Stimulated activated CD8-positive, alpha-beta memory T cell treated with anti-CD3 and anti-CD28 coated beads, Interleukin-7, amount 100 ng/mL, for 1 hour (primary cell): Measurements from ENCODE around the gene TFF2.

Experiments
- DNase-seq, 2 donors: peaks; one replicate each; pipeline ENCODE4 v3.0.0-alpha.2; 2020; ENCODE audit warnings: low read depth in 2 of 2

Gene TFF2

DNA sequence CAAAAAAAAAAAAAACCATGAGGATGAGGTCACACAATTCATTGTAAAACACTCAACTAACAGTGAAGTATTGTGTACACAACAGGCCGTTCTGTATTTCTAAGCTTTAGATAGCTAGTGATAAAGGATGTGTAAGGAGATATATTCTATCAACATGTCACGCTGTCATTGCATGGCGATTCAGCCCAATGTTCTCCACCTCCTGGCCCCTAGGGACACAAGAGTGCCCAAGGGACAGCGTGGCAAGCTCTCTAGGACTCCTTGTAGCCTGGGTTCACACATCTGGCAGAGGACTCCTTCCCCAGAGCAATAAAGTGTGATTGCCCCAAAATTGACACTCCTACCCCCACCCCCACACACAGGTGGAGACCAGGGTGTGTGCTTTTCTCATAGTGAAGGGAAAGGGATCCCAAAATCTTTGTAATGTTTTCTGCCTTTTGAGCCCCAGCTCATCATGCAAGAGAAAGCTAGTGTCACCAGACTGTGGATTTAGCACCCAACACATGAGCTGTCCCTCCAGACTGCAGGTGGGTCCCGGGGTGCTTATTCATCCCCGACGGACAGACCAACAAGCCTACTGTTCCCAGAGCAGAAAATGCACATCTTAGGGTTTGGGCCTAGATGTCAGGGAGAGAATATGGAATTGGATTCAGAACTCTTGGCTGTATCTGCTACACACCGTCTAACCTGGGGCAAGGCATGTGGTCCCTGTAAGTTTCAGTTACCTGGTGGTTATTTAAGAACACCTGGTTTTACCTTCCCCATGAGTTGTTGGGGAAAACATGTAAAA, 33.6 kb upstream of the TFF2 start:
- no peak for DNase-seq

DNA sequence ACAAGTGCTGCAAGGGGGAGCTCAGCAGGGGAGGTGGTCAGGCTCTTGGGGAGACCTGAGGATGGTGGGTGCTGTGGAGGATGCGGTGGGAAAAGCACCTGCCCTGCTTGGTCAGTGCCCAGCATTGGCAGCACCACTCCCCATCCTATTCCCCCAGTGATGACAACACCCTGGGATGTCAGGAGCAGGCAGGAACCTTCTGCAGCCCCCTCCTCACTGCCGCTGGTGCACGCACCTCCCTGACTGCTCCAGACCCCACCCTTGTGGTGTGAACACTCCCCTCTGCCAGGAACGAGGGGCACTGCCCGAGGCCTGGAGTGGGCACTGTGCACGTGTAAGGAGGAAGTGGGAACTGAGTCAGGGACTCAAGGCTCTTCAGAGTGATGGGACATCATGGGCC, 32.5 kb upstream of the TFF2 start:
- DNase-seq: no peak

DNA sequence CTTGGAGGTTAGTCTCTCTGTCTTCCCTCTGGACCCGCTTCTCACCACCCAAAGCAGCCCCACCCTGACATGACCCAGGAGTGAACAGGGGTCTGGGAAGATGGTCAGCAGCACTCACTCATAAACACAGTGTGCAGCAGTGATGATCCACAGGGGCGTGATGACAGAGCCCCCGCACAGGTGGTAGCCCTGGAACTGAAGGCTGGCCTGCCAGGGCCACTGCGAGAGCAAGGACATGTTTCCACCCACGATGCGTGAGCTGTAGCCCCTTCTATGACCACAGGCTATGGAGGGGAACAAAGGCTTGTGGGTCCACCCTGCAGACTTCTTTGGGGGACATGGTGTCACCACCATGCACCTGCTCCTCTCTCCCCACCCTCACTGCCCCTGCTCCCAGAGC, 32.1 kb upstream of the TFF2 start:
- DNase-seq: no peak

DNA sequence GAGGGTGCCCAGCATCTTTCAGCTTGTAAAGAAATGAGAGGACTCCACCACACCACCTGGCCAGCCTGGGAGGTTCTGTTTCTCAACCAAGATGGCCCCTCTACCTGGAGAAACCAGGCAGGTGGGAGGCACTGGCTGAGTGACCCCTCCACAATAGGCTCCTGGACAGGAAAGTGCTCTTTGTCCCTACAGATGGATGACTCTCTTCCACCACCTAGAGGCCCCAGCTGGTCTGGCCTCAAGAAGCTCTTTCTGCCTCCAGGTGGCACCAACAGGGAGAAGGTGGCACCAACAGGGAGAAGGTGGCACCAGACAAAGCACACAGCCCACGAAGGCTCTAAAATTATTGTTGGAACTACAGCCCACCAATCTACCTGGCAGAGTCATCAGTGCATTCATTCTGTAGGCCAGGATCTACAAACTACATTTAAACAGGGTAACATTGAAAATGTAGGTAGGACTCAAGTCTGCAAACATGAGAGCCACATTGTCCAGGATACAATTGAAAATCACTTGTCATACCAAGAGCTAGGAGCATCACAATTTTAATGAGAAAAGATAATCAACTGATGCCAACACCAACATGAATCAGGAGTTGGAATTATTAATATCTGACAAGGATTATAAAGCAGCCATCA, 30.7 kb upstream of the TFF2 start:
- DNase-seq: peak in 1 of 2 donors; percentile 11

DNA sequence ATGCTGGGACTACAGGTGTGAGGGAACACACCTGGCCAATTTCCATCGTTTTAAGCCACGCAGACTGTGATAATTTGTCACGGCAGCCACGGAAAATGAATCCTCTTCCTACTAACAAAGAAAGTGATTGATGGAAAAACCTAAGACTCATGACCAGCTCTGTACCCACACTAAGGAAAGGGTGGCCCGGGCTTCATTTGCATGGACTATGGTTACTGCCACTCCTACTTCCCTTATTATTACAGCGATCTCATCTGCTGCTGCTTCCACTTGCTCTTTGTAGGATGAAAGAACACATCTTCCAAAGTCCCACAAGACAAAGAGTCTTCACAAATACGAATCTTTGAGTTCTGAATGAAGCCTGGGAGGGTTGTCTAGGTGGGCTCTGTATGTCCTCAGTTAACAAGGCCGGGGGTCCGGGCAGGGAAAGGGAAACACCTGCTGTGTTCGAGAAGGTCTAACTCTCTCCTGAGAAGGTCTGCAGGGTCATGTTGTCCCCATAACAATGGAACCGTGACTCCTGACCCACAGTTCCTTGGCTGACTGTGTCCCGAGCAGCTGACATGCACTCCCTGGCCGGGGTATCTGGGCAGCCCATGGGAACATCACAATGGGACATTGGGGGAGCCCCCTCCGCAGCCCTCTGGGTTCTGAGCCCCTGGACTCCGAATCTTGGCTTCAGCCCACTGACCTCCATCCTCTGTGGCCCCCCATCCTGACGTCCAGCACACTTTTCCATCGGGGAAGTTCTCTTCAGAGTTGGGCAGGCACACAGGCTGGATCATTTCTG, 28.8 kb upstream of the TFF2 start:
- DNase-seq: no peak

DNA sequence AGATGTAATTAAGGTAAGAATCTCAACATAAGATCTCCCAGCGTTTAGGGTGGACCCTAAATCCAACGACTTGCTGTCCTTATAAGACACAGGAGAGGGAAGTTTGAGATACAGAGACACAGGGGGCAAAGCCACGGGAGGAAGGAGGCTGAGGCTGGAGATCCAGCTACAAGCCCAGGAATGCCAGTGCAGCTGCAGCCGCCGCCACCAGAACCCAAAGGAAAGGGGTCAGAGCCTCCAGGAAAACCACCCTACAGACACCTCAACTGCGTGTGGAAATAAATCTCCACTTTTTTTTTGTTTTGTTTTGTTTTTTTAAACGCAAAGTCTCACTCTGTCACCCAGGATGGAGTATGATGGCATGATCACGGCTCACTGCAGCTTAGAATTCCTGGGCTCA, 27.6 kb upstream of the TFF2 start:
- no peak for DNase-seq

DNA sequence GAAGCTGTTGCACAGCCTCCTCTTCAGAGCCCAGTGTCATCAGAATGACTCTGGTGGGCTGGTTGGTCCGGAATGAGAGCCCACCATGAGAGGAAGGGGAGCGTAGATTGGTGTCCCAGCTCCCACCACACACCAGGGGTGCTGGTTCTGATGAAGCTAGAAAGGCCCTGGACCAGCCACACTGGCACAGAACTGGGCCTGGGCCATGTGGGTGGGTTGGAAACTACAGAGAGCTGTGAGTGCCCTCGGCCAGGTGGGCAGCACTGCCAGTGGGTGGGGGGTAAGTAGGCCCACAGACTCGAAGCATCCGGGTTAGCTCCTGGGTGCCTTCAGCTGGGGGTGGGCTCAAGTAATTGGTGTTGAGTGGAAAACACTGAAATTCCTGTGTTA, 27.2 kb upstream of the TFF2 start:
- no peak for DNase-seq

DNA sequence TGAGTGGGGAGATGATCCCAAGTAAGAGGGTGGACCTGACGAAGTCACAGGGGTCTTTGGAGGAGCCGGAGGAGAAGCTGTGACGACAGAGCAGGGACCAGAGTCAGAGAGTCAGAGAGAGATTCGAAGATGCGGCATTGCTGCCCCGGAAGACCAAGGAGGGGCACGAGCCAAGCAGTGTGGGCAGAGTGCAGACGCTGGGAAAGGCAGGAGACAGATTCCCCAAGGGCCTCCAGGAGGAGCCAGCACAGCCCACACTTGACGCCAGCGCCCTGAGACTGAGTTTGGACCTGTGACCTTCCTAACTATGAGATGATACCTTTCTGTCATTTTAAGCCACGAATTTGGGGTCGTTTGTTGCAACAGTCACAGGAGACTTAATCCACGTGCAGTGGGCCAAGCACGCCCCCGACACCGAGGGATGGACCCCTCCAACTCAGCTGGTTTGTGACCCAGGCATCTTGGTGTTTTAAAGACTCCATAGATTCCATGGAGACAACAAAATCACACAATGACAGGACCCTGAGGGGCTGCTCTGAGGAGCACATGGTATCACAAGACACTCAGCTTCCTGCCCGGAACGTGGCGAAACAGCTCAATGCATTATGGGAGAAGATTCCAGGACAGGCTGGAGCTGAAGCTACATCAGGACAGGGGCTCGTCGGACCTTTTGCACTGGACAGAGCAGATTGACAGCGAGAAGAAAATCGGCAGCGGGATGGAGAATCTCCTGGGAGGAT, 26.6 kb upstream of the TFF2 start:
- DNase-seq: no peak

DNA sequence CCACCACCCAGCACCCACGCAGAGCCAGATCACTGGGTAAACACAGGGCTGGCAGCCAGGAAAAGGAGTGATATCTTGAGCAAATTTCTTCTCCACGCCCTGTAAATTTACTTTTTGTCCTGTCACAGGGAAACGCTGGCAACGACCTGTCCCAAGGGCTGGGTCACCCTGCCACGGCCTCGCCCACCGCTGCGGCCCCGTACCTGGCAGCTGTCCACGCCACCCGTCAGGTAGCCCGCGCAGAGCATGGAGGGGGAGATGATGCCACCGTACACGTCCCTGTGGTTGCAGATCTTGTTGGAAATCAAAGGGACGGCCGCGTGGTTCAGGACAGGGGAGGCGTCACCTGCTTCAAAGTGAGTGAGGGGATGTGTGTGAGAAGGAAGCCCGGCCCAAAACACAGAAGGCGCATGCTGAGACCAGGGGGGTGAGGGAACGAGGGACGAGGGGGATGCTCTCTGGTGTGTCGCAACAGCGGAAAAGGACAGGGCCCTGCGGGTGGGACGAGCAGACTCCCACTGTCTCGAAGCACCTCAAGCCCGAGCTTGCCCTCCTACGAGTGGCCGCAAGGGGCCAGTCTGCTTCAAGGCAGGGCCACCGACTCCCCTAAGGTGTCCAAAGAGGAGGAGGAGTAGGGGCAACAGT, 25.7 kb upstream of the TFF2 start:
- DNase-seq: no peak

DNA sequence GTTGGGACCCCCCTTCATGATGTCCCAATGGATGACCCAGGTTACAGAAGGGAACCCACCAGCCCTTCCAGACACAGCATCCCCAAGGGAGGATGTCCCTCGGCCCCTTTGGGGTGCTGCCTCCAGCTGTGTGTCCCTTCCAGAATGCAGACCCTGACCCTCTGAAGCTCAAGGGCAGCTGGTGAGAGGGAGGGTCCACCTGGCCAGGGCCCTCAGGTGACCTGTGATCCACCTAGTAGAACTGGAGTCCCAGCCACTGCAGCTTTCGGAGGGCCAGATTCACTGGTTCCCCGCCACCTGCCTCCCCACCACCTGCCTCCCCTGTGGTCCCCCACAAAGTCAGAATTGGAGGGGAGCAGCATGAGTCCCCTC, 25.2 kb upstream of the TFF2 start:
- DNase-seq: no peak

DNA sequence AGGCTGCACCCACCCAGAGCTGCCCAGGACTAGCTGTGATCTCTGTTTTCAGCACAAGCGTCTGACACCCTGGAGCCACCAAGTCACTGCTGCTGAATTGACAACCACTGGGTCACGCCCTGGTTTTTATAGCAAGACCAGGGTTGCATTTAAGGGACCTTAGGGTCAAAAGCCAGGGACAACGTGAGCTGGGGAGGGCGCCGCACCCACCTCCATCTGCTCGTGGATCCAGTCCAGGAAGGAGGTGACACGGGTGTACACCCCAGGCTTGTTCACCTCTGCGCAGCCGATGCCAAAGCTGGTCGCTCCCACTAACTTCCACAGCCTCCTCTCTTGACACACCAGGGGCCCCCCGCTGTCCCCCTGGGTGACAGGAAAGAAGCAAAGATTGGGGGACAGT, 24.7 kb upstream of the TFF2 start:
- no peak for DNase-seq

DNA sequence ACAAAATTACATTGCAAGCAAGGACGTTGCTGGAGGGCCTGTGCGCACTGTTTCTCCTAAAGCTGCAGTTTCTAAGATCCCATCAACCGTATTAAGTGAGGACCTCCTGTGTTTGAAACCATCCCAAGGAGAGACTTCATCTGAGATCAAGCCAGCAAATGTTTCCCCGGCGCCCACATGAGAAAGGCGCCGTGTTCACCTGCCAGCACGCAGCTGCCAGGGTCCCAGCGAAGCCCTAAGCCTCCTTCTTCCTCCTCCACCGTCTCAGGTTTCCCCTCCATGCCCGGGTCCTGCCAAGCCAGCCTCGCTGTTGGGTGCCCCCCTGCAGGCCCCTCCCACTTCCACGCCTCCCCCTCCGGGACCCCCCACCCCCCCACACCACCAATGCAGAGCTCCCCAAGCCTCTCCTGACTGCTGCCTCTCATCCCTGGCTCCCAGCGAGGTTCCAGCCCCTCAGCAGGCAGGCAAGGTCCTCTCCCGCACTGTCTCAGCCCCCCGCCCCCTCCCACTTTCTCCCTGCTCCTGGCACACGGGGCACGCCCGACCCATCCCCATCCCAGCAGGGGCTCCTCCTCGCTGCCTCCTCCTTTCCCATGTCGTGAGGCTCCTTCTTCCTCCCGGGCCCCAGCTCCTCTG, 24.2 kb upstream of the TFF2 start:
- DNase-seq: no peak

DNA sequence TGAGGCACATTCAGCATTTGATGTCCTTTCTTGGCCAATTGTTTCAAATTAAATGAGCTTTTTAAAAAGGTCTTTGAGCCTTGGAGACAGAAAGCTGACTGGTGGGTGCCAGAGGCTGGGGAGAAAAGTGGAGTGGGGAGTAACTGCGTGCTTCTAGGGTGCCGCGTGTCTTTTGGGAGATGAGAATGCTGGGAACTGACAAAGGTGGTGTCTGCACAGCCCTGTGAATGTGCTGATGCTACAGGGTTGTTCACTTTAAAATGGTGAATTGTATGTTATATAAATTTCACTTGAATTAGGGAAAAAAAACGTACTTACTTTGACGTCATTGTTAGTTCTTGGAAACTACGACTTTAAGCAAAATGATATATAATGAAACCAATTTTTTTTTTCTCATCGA, 23.7 kb upstream of the TFF2 start:
- DNase-seq: no peak

DNA sequence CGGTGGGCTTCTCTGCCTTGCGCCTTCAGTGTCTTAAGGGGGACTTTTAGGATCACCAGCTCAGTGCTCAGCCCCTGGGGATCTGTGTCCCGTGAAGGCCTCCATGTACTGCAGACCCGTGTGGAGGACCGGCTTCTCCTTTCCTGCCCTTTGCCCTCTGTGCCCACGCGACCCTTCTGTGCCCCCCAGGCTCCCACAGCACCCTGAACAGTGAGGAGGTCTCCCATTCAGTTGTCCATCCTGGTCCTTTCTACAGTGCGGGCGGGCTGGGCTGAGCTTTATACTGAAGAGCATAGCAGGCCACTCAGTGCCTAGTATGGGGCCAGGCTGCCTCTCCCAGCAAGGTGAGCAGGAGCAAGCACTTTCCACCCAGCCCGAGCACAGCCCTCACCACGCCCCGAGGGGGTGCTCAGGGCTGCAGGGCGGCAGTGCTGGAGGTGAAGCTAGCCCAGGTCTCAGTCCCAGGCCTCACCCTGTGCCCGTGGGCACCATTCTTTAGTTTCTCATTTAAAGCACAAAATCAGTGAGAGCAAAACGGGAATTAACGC, 23.2 kb upstream of the TFF2 start:
- no peak for DNase-seq

DNA sequence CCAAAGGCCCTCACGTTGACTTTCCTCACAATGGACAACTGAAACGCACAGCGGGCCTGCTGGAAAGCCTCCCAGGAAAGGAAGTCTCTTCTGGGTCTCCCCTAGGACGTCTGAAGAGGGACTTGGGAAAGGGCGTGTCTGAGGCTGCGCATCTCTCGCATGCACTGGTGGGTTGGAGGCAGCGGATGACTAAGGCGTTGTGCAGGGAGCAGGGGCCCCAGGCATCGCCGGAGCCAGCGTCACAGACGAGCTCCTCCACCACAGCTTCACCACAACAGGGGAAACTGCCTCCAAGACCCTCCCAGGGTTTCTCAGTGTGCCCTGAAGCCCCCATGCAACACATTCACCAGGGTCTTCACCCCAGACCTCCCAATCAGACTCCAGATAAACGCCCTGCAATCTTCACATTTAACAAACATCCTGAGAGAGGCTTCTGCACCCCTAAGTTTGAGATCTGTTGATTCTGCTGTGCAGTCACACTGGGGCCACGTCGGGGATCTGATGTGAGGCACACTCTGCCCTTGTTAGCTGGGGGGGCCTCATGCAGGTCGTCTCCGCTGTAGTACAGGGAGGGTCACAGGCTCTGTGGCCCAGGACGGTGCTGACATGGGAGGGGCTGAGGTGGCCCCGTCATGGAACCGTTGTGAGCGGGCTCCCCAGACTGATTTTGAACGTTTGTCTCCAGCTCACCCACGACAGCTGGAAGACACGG, 22.6 kb upstream of the TFF2 start:
- DNase-seq: no peak

DNA sequence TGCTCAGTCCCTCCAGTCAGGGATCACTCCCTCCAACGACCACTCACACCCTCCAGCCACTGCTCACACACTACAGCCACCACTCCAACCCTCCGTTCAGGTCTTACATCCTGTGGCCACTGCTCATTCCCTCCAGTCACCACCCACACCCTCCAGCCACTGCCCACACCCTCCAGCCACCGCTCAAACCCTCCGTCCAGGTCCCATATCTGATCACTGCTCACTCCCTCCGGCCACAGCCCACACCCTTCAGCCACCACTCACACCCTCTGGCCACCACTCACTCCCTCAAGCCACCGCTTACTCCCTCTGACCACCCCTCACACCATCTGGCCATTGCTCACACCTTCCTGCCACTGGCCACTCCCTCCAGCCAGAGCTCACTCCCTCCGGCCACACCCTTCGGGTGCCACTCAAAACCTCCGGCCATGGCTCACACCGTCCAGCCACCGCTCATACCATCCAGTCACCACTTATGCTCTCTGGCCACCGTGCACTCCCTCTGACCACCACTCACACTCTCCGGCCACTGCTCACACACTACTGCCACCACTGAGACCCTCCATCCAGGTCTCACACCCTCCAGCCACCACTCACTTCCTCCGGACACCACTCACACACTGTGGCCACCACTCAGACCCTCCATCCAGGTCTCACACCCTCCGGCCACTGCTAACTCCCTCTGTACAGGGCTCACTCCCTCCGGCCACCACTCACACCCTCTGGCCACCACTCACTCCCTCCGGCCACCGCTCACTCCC, 20.3 kb upstream of the TFF2 start:
- DNase-seq: no peak

DNA sequence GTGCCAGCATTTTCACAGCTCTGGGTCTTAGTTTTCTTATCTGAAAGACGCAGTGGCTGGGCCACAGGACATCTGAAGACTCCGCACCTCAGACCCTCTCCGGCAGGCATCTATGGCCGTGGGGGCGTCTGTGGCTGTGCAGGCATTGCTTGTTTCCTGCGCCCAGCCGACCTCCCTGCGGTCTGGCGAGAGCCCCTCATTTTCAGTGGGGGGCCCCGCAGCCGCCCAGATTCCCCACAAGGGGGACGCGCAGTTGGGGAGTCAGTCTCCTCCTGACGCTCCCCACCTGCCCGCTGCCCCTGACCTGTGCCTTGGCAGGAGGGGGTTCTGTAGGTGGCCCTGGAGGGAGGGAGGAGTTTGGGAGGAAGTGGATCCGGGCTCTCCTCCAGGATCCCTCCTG, 19.0 kb upstream of the TFF2 start:
- no peak for DNase-seq

DNA sequence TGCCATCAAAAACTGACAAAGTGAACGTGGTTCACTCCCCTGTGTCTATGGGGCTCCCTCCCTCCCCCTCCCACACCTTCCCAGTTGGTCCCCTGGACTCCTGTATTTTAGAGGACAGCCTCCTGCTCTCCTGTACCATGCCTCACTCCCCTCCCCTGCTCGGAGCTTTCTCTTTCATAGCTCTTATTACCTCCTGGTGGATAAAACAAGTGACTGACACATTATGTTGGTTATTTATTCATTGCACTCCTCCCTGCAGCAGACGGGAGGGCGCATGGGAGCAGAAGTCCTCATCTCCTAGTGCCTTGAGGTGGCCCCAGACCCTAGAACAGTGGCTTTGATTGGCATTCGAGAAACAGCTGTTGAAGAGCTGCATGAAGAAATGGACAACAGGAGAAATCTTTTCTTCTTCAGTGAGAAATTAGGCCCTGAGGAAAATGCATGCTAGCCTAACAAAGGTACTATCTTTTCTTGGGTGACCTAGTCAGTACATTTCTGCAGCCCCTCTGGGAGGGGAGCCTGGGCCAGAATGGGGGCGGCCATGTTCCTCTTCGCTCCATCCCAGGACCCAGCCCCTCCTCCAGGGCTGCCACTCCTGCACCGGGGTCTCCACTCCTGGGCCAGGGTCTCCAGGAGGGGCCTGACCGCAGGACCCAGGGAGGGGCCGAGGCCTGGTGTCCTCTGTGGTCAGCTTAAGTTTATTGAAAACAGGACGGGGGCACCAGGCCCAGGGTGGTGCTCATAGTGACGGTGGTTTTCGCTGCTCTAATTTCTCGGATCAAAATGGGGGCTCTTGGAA, 16.8 kb upstream of the TFF2 start:
- DNase-seq: no peak
